ENCODE data around the gene LBP.

The LBP gene

DNA sequence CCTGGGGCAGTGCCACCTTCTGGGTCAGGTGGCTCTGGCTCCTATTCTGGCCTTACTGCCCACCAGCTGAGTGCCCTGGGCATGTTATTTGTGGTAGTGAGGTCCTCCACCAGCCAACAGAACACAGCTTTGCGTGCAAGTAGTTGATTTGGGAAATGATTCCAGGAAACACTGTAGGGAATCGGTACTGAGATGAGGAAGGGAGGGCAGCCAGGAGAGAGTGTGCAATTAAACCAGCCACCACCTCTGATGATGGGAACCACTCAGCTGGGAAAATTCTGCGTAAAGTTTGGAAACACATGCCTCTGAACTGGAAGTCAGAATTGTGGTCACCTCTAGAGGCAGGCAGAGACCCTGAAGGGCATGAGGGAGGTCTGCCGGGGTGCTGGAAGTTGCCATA, 459 bp downstream of the LBP start:
- in situ Hi-C loops (cut with HindIII; ENCODE audit: low sequenced_read_pairs): no loop called here

DNA sequence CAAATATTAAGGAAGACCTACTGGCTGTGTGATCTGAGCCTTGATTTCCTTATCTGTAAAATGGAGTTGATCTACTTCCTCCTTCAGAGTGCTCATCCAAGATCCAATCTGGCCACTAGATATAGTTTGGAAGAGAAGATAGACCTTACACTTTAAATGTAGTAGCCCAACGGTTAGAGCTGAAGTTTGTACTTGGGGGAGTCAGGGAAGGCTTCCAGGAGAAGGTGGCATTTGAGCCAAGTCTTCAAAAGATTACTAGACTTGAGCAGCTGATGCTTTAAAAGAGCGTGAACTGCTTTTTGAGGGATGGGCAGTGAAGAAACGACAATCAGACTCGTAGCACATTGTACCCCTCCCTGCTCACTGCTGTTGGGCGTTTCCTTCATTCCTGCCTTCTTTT, 3.6 kb downstream of the LBP start:
- in situ Hi-C loops (cut with HindIII; ENCODE audit: low sequenced_read_pairs): no loop called here

DNA sequence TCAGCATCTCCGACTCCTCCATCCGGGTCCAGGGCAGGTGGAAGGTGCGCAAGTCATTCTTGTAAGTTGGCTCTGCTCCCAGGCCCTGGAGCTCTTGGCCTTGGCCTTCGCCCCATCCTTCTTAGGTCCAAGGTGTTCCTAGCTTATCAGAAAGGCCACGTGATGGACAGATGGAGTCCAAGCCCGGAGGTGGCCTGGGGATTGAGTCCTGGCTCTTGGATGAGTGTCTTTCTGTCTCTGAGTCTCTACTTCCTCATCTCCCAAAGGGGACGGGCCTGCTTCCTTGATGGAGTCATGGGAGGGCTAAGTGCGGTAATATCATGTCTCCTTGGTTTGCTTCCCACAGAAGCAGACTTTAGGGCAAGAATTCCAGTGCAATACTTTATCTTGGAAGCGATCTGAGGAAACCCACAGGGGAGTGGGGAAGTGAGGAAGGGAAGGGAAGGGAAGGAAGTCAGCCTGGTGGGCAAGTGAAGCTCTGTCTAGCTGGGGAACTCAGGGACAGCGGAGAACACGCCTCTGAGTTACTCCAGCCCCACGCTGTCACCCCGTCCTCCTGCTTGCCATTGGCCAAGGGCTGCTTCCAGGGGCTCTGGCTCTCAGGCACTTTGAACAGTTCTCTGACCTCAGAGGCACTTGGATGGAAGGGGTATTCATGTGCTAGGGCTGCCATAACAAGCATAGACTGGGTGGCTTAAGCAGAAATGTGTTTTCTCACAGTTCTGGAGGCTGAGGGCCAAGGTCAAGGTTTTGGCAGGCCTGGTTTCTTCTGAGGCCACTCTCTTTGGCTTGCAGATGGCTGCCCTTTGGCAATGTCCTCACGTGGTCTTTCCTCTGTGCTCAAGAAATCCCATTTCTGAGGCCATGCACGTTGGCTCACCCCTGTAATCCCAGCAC, 4.8 kb downstream of the LBP start:
- in situ Hi-C loops (cut with HindIII; ENCODE audit: low sequenced_read_pairs): no loop called here

DNA sequence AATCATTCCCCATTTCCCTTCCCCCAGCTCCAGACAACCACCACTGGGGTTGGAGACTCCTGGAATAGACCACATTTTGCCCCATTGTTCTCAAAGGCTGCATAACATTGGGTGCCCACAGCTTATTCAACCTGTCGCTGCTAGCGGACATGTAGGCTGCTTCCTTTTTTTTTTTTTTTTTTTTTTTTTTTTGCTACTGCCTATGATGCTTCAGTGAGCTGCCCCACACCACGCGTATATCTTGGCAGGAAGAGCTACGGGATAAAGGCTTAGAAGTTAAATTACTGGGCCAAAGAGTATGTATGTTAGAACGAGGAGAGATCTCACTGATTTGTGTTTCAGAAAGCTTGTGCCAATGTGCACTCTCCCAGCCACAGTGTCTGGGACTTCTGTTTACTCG, 7.0 kb downstream of the LBP start:
- in situ Hi-C loops (cut with HindIII; ENCODE audit: low sequenced_read_pairs): no loop called here

DNA sequence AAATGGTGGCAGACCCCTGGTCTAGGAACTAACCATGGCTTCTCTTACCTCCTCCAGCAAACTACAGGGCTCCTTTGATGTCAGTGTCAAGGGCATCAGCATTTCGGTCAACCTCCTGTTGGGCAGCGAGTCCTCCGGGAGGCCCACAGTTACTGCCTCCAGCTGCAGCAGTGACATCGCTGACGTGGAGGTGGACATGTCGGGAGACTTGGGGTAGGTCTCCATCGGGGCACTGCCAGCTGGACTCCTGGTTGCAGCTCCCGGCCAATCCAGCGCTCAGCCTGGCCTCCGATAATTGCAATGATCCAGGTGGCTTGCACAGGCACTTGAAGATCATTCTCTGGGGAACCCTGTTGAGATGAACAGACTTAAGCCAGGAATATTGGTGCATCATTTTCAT, 7.9 kb downstream of the LBP start:
- in situ Hi-C loops (cut with HindIII; ENCODE audit: low sequenced_read_pairs): no loop called here

DNA sequence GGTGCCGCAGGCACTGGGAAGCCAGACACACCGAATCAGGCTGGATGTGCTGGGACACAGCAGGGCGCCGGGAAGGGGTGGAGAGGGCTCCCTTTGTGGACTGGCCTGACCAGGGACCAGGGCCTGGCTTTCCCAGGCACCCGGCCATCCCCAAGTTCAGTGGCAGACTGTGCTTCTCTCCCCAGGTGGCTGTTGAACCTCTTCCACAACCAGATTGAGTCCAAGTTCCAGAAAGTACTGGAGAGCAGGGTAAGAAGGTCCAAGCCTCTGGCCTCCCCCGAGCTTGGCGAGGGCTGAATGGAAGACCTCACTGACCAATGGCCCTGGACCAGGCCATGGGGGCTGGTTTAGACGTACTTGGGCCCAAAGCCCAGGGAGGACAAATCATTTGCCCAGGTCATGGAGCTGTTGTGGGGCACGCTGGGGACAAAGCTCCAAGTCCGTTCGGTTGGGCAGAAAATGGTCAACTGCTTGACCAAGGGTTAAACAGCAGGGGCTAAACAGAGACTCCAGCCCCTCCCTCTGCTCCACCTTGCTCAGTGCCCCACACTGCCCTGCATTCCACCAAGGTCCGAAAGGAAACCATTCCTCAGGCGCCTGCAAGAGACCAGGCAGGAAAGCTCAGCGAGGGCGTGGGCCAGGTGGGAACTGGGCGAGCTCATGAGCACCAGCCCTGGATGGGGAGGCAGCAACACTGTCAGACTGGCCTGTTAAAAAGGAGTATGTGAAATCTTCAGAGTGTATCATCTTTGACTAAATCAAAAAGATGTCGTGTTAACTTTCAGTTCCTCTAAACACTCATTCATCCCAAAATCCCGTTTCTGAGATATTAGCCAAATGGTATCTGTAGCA, 9.1 kb downstream of the LBP start:
- in situ Hi-C loops (cut with HindIII; ENCODE audit: low sequenced_read_pairs): no loop called here

DNA sequence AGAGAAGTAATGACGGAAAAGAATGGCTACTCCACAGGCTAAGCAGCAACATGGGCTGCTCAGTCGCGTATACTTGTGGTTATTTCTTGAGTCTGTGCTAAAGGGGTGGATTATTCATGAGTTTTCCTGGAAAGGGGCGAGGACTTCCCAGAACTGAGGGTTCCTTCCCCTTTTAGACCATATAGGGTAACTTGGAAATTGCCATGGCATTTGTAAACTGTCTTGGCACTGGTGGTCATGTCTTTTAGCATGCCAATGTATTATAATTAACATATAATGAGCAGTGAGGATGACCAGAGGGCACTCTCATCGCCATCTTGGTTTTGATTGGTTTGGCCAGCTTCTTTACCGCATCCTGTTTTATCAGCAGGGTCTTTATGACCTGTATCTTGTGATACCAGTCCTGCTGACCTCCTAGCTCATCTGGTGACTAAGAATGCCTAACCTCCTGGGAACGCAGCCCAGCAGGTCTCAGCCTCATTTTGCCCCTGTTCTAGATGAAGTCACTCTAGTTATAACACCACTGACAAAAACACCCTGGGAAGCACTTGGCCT, 11.4 kb downstream of the LBP start:
- in situ Hi-C loops (cut with HindIII; ENCODE audit: low sequenced_read_pairs): no loop called here

DNA sequence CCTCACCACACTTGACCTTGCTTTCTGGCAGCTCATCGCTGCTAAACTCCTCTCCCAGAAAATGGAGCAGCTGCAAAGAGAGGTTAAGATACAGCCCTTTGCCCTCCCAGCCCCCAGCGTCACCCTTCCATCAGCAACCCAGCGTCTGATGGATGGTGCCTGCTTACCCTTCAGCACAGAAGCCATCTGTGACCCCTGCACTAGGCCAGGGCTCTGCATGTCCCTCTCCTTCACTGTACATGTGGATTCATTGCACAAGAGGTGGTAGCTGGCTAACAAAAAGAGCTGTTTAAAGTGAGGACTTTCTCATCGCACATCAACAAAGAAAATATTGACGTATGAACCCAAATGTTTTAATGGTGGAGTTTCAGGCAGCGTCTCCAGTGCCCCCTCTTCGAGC, 12.3 kb downstream of the LBP start:
- in situ Hi-C loops (cut with HindIII; ENCODE audit: low sequenced_read_pairs): no loop called here

DNA sequence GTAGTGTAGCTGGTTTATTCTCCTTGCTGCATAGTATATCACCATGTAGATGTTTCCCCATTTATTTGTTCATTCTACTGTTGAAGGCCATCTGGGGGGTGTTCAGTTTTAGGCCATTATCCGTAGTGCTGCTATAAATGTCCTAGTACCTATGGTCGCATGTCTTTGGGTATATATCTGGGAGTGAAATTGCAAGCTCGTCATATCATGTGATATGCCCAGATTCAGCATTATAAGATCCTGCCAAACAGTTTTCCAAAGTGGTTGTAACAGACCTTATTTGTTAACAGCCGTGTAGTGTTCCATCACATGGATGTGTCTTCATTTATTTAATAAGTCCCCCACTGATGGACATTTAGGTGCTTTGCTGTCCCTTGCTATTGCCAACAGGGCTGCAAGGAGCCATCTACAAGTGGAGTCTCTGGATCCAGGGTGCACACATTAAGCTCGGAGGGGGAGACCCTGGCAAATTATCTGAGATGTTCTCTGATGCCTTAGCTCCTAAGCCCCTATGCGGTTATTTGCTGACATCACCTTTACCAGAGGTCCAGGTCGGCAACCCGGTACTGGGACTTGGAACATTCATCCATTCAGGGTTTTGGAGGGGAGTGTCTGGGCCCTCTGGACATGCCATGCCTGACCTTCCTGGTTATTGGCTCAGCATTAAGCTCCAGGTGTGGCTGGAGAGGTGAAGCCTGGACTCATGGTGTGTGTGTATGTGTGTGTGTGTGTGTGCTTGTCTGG, 16.9 kb downstream of the LBP start:
- in situ Hi-C loops (cut with HindIII; ENCODE audit: low sequenced_read_pairs): no loop called here

DNA sequence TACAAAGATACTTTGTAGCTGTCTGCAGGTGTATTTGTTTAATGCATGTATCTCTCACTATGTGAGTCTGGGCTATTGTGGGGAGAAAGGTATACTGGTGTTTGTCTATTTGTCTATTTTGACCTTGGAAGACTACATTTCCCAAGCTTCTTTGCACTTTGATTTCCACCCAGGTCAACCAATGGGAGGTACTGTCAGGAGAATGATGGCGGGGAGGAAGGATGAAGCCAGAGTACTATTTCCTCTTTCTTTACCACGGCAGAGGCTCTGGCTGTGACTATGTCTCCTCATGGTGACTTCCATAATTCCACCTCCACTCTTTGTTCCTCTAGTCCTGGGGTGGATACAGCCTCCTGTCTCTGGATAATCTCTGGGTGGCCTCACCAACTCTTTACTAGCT, 23.1 kb downstream of the LBP start:
- in situ Hi-C loops (cut with HindIII; ENCODE audit: low sequenced_read_pairs): no loop called here

DNA sequence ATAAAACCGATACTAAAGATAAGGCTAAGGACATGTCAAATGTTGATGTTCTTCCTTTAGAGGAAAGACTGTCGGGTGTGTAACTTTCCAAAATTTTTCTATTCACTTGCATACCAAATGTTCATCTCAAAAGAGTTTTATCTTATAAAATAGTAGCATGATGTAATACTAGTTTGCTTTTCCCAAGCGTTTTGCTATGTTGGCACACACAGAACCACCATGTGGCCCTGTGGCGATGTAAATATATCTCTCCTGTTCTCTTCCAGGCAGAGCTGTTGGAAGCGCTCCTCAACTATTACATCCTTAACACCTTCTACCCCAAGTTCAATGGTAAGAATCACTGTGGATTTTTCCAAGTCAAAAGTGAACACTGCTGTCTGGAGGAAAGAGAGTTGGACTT, 26.5 kb downstream of the LBP start:
- in situ Hi-C loops (cut with HindIII; ENCODE audit: low sequenced_read_pairs): no loop called here

DNA sequence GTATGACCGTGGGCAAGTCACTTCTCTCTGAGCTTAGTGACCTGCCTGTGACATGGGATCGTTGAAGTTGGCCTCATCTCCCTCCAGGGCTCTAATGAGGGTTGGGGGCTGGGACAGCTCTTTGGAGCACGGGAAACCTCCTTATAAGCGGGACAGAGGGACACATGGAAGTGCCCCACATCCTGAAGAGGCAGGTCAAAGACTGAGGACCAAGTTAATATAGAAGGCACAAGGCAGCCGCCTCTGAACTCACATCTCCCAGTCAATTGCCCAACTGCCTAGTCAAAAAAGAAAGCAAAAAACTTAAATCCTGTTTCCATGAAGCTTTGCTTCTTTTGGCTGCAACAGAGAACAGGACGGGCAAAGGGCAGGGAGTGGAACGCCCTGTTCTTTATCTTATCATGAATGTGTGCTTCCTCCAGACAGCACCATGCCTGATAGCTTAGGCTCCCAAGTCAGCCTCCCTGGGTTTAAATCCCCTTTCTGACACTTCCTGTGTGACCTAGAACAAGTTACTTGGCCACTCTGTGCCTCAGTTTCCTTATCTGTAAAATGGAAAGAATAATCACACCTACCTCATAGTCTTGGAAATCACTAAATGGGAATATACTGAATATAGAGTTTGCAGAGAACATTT, 27.1 kb downstream of the LBP start:
- in situ Hi-C loops (cut with HindIII; ENCODE audit: low sequenced_read_pairs): no loop called here

DNA sequence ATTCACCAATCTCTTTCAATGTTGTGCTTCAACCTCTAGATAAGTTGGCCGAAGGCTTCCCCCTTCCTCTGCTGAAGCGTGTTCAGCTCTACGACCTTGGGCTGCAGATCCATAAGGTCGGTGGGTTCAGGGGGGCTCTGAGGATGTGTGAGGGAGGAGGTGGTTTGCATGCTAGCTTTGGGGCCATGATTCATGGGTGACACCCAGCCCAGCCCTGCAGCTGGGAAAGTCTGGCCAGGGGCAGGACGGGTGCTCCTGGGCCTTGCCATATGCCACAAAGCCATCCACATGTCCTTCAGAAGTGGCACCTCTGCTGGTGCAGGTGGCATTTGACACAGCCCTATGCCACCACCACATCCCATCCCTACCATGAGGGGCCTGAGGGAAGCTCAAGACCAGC, 27.6 kb downstream of the LBP start:
- in situ Hi-C loops (cut with HindIII; ENCODE audit: low sequenced_read_pairs): no loop called here

DNA sequence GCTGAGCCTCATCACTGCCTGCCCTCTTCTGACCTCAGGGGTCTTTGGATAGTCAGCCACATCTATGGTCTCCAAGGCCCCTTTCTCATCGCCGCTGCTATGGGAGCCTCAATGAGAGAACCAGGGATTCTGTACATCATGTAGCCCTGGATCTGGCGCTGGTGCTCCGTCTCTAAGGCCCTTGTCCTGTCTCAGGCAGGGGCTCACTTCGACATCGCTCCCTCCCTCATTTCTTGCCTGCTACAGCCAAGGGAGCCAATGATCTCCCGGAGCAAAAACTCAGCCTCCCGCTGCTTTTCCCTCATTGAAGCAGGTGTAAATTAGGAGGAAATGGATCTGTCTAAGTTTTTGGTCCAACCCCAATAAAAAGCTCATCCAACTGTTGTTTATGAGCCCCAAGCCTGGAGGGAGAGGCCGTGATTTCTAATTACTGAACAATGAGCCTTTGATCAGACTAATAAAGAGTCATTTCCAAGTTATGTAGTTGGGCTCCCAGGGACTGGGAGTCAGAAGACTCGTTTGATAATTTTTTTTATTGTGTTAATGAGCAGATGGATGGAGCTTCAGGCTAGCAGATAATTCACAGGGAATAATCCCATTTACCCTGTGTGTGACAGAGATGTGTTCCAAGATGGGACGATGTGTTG, 30.9 kb downstream of the LBP start:
- in situ Hi-C loops (cut with HindIII; ENCODE audit: low sequenced_read_pairs): loop anchor here (5.0 kb wide), 1 partner anchor 55 kb away; no protein-coding TSS in a partner anchor

DNA sequence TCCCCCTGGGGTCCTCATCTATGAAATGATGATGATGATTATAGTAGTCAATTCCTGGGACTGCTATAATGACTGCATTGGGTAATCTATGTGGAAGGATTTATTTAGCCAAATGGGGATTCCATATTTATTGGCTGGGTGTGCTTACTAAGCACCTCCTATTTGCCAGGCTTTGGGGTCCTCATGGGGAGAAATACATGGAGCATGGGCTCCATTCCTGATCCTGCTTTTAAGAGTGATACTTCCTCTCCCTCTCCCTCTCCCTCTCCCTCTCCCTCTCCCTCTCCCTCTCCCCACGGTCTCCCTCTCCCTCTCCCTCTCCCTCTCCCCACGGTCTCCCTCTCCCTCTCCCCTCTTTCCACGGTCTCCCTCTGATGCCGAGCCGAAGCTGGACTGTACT, 31.6 kb downstream of the LBP start:
- in situ Hi-C loops (cut with HindIII; ENCODE audit: low sequenced_read_pairs): loop anchor here (5.0 kb wide), 1 partner anchor 56 kb away; no protein-coding TSS in a partner anchor

DNA sequence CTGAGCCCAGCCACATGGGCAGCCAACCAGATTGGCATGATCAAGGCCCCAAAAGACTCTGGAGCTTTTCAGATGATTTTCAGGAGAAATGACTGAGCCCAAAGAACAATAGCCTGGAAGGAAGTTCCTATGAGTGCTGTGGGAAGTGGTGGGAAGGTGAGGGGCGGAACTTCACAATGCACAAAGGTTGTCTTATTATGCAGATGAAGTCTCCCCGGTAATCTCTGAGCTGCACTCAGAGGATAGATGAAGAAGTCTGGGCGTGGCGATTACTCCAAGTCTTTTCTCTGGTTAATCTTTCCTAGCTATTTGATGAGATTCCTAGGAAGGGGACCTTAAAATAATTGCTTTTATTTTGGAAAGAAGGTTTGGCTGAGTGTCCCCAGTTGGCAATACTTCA, 36.9 kb downstream of the LBP start:
- in situ Hi-C loops (cut with HindIII; ENCODE audit: low sequenced_read_pairs): no loop called here

DNA sequence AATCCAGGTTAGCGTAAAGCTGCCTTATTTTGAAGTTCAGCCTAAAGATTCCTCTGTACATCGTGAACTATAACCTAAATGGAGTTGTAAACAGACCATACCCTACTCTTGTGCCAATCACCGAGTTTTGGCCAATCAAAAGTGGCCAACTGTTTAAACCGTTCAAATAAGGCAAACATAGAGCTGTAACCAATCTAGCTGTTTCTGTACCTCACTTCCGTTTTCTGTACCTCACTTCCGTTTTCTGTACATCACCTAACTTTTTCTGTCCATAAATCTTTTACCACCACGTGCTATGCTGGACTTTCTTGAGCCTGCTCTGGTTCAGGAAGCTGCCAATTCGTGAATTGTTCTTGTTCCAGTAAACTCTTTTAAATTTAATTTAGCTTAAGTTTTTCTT, 39.7 kb downstream of the LBP start:
- in situ Hi-C loops (cut with HindIII; ENCODE audit: low sequenced_read_pairs): no loop called here

DNA sequence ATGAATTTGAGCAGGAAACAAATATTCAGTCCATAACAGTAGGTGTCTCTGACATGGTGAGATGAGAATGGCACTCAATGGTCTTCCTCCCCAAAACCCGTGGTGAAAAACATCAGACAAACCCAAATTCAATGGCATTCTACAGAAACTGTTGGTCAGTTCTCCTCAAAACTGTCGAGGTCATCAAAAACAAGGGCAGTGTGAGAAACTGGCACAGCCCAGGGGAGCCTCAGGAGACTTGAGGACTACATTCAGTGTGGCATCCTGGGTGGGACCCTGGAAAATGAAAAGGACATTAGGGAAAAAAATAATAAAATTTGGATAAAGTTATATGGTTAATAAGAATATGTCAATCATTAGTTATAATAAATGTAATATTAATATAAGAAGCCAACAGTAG, 40.6 kb downstream of the LBP start:
- in situ Hi-C loops (cut with HindIII; ENCODE audit: low sequenced_read_pairs): no loop called here

DNA sequence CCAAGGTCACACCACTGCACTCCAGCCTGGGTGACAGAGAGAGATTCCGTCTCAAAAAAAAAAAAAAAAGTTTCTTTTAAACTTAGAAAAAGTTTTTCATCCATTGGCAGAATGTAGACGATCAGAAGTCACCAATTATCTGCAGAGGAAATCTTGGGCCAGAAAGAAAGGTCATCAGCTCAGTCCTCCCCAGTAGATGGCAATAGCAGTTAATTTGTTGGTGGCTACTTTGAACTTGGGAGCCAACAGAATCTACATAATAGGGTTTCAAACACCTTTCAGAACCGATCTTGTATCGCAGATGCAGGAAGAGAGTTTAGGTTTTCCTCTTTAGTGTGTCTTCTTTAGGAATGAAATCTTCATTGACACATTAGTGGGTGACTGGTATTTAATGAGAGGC, 41.7 kb downstream of the LBP start:
- in situ Hi-C loops (cut with HindIII; ENCODE audit: low sequenced_read_pairs): no loop called here

DNA sequence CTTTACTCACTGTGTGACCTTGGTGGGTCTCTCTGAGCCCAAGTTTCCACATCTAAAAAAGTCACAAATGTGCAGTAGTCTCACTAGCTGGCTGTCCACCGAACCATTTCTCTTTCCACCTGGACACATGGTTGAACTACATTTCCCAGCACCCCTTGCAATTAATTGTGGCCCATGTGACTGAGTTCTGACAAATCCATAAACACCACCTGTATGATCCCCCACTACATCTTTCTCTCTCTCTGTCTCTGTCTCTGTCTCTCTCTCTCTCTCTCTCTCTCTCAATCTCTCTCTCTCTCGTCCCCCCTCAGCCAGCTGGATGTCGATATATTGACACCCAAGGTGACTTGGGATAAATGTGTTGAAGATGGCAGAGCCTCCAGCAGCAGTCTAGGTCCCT, 46.1 kb downstream of the LBP start:
- in situ Hi-C loops (cut with HindIII; ENCODE audit: low sequenced_read_pairs): no loop called here
